ENCODE data around the gene BHLHA15. TPM values are rescaled to one million over a fixed set of nuclear protein-coding genes. Genes with fewer than 3 reads are reported as not detected.

Gene BHLHA15
- total RNA-seq, 1 donor from 2014 or later, result 0.94 TPM

- no peak for DNase-seq (ENCODE audit: low read depth)
Measured at GRCh38 chr7:98224701-98225181, 13.5 kb downstream of the BHLHA15 start.

- DNase-seq (ENCODE audit: low read depth), result no peak
Measured at GRCh38 chr7:98225913-98226614, 14.8 kb downstream of the BHLHA15 start.

- no peak for DNase-seq (ENCODE audit: low read depth)
Measured at GRCh38 chr7:98227939-98228338, 16.7 kb downstream of the BHLHA15 start.

- DNase-seq (ENCODE audit: low read depth), result no peak
Measured at GRCh38 chr7:98228801-98229200, 17.6 kb downstream of the BHLHA15 start.

GRCh38 chr7:98229441-98229840 is 18.2 kb downstream of the BHLHA15 start:
- no peak for DNase-seq (ENCODE audit: low read depth)

GRCh38 chr7:98229991-98230745 is 18.9 kb downstream of the BHLHA15 start:
- no peak for DNase-seq (ENCODE audit: low read depth)

- DNase-seq (ENCODE audit: low read depth), result no peak
Measured at GRCh38 chr7:98230746-98231471, 19.7 kb downstream of the BHLHA15 start.

- DNase-seq (ENCODE audit: low read depth), result no peak
Measured at GRCh38 chr7:98231493-98232262, 20.4 kb downstream of the BHLHA15 start.

GRCh38 chr7:98232263-98232585 is 21.0 kb downstream of the BHLHA15 start:
- DNase-seq (ENCODE audit: low read depth), result no peak

GRCh38 chr7:98232799-98233198 is 21.6 kb downstream of the BHLHA15 start:
- DNase-seq (ENCODE audit: low read depth), result no peak

GRCh38 chr7:98233219-98234070 is 22.2 kb downstream of the BHLHA15 start:
- no peak for DNase-seq (ENCODE audit: low read depth)

GRCh38 chr7:98234429-98235147 is 23.3 kb downstream of the BHLHA15 start:
- DNase-seq (ENCODE audit: low read depth), result no peak

GRCh38 chr7:98235901-98236300 is 24.7 kb downstream of the BHLHA15 start:
- no peak for DNase-seq (ENCODE audit: low read depth)

GRCh38 chr7:98236355-98237185 is 25.3 kb downstream of the BHLHA15 start:
- no peak for DNase-seq (ENCODE audit: low read depth)

- no peak for DNase-seq (ENCODE audit: low read depth)
Measured at GRCh38 chr7:98238076-98238475, 26.8 kb downstream of the BHLHA15 start.

- no peak for DNase-seq (ENCODE audit: low read depth)
Measured at GRCh38 chr7:98238976-98239375, 27.7 kb downstream of the BHLHA15 start.

GRCh38 chr7:98240961-98241673 is 29.9 kb downstream of the BHLHA15 start:
- no peak for DNase-seq (ENCODE audit: low read depth)

- DNase-seq (ENCODE audit: low read depth), result no peak
Measured at GRCh38 chr7:98241674-98242241, 30.5 kb downstream of the BHLHA15 start.
